ENCODE measurements around the gene CAAP1. TPM values are rescaled to one million over a fixed set of nuclear protein-coding genes. Genes with fewer than 3 reads are reported as not detected.

Gene CAAP1
- total and polyA plus RNA-seq, 12 donors: 4.1 to 12.2 (median 7.6) TPM

DNA sequence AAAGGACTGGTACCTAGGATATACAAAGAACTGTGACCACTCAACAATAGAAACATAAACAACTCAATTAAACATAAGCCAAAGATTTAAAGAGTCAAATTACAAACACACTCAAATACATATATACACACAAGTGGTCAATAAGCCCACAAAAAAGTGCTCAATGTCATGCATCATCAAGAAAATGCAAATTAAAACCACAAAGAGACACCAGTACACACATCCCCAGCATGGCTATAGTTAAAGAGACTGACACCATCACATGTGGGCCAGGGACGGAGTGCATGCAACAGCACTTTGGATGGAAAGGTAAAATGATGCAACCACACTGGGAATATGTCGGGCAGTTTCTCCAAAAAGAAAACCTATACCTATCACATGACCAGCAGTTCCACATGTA lies 89.7 kb downstream of the CAAP1 start:
- H3K4me3 ChIP-seq: no peak overlapping the region
- DNase-seq: no peak
- WGBS, 2 donors: 87 to 90% methylated on average over 2 of the region's 2 CpGs
- no peak for TF ChIP-seq CTCF (IDR thresholded peaks at IDR 0.05)
- no peaks in the 10 kb centered on the region for H3K4me1 ChIP-seq
- H3K27me3 ChIP-seq: no peaks in the 10 kb centered on the region
- no peak for ATAC-seq
- H3K36me3 ChIP-seq: no peaks in the 10 kb centered on the region
- no peaks in the 10 kb centered on the region for H3K9me3 ChIP-seq
- intact Hi-C loops (cut with DNase I): no loop called here
- H3K27ac ChIP-seq: no peak overlapping the region

DNA sequence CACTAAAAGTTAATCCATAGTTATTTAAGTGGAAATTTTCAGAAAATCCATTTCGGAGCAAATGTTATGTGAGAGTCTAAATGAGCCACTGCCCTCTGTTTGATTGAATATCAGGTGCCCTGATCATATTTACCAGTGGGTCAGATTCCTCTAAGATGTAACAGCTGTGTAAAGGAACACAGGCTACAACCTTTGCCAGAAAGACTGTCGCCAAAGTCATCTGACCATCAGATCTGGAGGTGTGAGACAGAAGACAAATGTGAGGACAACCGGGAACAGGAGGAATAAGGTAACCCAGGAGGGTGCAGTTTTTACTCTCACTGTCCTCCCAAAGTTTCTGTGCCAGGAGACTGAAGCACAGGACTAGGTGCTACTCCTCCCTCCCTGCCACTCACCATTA lies 90.8 kb downstream of the CAAP1 start:
- intact Hi-C loops (cut with DNase I): no loop called here
- no peak overlapping the region for H3K27ac ChIP-seq
- no peaks in the 10 kb centered on the region for H3K4me1 ChIP-seq
- ATAC-seq (no peak), DNase-seq (no peak)
- no peaks in the 10 kb centered on the region for H3K9me3 ChIP-seq
- WGBS, 2 donors: 67 to 70% methylated on average over 3 of the region's 3 CpGs
- no peaks in the 10 kb centered on the region for H3K36me3 ChIP-seq
- H3K4me3 ChIP-seq: no peak overlapping the region
- no peaks in the 10 kb centered on the region for H3K27me3 ChIP-seq
- TF ChIP-seq CTCF (IDR thresholded peaks at IDR 0.05): no peak

- H3K27ac ChIP-seq: no peak overlapping the region
- intact Hi-C loops (cut with DNase I): no loop called here
These were observed 92.3 kb downstream of the CAAP1 start for GRCh38 chr9:26800322-26800721.

GRCh38 chr9:26791274-26791673 lies 101.3 kb downstream of the CAAP1 start:
- no peaks in the 10 kb centered on the region for H3K27me3 ChIP-seq
- TF ChIP-seq CTCF (IDR thresholded peaks at IDR 0.05): no peak
- H3K9me3 ChIP-seq: peaks cover 0 to 17% (median 0%) of the 10 kb centered on the region in 11 donors
- no peak overlapping the region for H3K4me3 ChIP-seq
- 93% methylated on average over 5 of the region's 5 CpGs for WGBS, 2 donors
- no peak for DNase-seq
- H3K27ac ChIP-seq: no peak overlapping the region
- intact Hi-C loops (cut with DNase I): no loop called here
- no peaks in the 10 kb centered on the region for H3K36me3 ChIP-seq
- no peaks in the 10 kb centered on the region for H3K4me1 ChIP-seq
- no peak for ATAC-seq

More at GRCh38 chr9:26800322-26800721, 92.3 kb downstream of the CAAP1 start:
- Histone ChIP-seq H3K27me3 (no peaks in the 10 kb centered on the region), H3K4me3 (no peak overlapping the region), H3K4me1 (no peaks in the 10 kb centered on the region), H3K36me3 (no peaks in the 10 kb centered on the region), H3K9me3 (no peaks in the 10 kb centered on the region)
- DNase-seq (no peak), ATAC-seq (no peak)
- no peak for TF ChIP-seq CTCF (IDR thresholded peaks at IDR 0.05)

Other genes starting within 250 kb of the CAAP1 start
- gene PLAA, start 54.4 kb upstream of the CAAP1 start, total RNA-seq: 10 to 100 TPM; 30.9 to 40.4 (median 34.9) TPM
- 10 to 100 TPM in 1 of 2 donors, 1 to 10 TPM in 1; 9.1 to 14.8 TPM for gene PLAA, start 54.4 kb upstream of the CAAP1 start, polyA plus RNA-seq
- 10 to 100 TPM in 8 of 10 donors, 1 to 10 TPM in 2; 7.3 to 13.4 (median 11.0) TPM for gene IFT74, start 63.6 kb upstream of the CAAP1 start, total RNA-seq
- 1 to 10 TPM; 5.8 to 7.2 TPM for gene IFT74, start 63.6 kb upstream of the CAAP1 start, polyA plus RNA-seq
- gene LRRC19, start 112.9 kb upstream of the CAAP1 start, total RNA-seq: not detected
- not detected for gene LRRC19, start 112.9 kb upstream of the CAAP1 start, polyA plus RNA-seq
- 10 to 100 TPM; 12.1 to 33.1 (median 17.7) TPM for gene TEK, start 216.4 kb upstream of the CAAP1 start, total RNA-seq
- gene TEK, start 216.4 kb upstream of the CAAP1 start, polyA plus RNA-seq: 10 to 100 TPM in 1 of 2 donors, 1 to 10 TPM in 1; 6.7 to 14.0 TPM

All from heart right ventricle (tissue), 16 donors.